Activated CD8-positive, alpha-beta memory T cell treated with anti-CD3 and anti-CD28 coated beads for 36 hours (primary cell): ENCODE results near the gene B3GNT7. TPM values are rescaled to one million over a fixed set of nuclear protein-coding genes. Genes with fewer than 3 reads are reported as not detected.

ENCODE experiments used
- CTCF ChIA-PET: fragments of 350-600 bp; sonication (Branson Sonifier 250); formaldehyde crosslinking; loops from one replicate; lab custom pipeline; 2021; ENCODE audit warnings: antibody characterized with exemption; lab: Charles Lee
- POLR2A ChIA-PET: fragments of 350-600 bp; sonication (Branson Sonifier 250); formaldehyde crosslinking; loops from one replicate; lab custom pipeline; 2021; ENCODE audit warnings: antibody characterized with exemption; lab: Charles Lee
- total RNA-seq, 2 experiments: library from RNA; stranded (reverse); gene quantifications; one replicate each; pipeline ENCODE4 v1.2.3, GENCODE V29; 2021

The B3GNT7 gene
- total RNA-seq, 2 experiments from 2014 or later = 0.25 to 0.27 TPM

DNA sequence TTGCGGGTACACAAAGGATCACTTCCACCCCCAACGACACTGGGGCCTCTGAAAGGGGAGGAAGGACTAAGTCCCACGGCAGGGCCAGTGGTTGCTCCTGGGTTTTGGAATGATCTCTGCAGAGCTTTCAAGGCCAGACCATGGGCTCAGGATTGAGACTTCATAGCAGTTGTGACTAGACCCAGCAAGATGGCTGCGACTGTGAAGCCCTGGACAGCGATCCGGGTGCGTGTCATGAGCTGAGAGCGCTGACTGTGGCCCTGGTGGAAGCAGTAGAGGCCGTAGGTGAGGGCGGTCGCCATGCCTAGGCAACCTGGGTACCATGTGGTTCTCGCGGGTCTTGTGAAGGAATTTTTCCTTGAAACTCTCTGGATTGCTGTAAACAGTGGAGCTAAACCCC, 41.4 kb downstream of the B3GNT7 start:
- POLR2A ChIA-PET = no interaction called here
- CTCF ChIA-PET = interaction anchor here (0.7 kb wide), 1 partner anchor 15 kb away, joined by 3 read pairs; no protein-coding TSS in a partner anchor

DNA sequence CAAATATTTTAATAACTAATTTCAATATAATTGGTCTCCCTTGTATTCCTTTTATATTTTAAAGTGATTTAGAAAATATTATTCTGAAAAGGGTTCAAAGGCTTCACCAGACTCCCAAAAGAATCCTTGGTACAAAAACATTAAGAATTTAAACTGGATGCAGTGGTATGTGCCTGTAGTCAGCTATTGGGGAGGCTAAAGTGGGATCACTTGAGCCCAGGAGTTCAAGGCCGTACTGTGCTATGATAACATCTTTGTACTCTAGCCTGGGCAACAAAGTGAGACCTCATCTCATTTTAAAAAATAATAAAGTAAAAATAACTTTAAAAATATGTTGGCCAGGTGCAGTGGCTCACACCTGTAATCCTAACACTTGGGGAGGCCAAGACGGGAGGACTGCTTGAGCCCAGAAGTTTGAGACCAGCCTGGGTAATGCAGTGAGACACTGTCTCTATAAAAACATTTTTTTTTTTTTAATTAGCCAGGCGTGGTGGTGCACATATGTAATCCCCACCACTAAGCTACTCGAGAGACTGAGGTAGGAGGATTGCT, 54.1 kb downstream of the B3GNT7 start:
- CTCF ChIA-PET = no interaction called here
- POLR2A ChIA-PET = interaction anchor here (0.7 to 1.3 kb wide), 2 partner anchors 9 to 621 kb away, joined by 3 to 4 read pairs; no protein-coding TSS in a partner anchor

DNA sequence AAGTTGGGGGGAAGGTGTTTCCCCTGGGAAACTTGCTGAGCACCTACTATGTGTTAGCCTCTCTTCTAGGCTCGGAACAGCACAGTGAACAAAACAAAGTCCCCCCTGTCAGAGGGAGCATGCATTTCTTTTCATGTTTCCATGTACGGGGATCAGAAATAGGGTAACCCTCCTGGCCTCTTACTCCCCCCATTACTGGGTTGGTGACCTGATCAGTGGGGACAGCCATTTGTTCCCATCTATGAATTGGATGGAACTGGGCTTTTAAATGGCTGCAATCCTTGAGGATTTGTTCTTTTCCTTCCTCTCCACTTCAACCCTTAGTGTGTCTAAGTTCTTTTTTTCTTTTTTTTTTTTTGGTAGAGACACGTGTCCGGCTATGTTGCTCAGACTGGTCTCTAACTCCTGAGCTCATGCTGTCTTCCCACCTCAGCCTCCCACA, 55.1 kb downstream of the B3GNT7 start:
- CTCF ChIA-PET = no interaction called here
- POLR2A ChIA-PET = interaction anchor here (0.6 kb wide), 1 partner anchor 104 kb away, joined by 4 read pairs; no protein-coding TSS in a partner anchor

Other genes starting within 250 kb of the B3GNT7 start
- gene ARMC9, start 197.1 kb upstream of the B3GNT7 start, total RNA-seq = 1 to 10 TPM; 5.7 to 7.4 TPM
- gene NCL, start 68.8 kb downstream of the B3GNT7 start, total RNA-seq = 1,000 to 10,000 TPM; 1,690 to 1,756 TPM
- under 1 TPM; 0.06 to 0.15 TPM for gene NMUR1, start 134.7 kb downstream of the B3GNT7 start, total RNA-seq
- not detected for gene TEX44, start 197.2 kb downstream of the B3GNT7 start, total RNA-seq